GM18909 (cell line): ENCODE results near the gene TEX28.
"Not testable (repeated sequence)": the region's sequence is repeated elsewhere in the genome, so short reads cannot be mapped to it uniquely, and the experiment has no call there.

Experiments used
- ATAC-seq: cut with Tn5 transposase; IDR thresholded peaks from one replicate; pipeline ENCODE4 v1.9.1; 2021; ENCODE audit warnings: mild to moderate bottlenecking; ENCODE audit not compliant: unreplicated experiment, poor library complexity

TEX28 gene

GRCh38 chrX:154248076-154248475, 46.8 kb downstream of the TEX28 start:
- ATAC-seq = not testable (repeated sequence)

- ATAC-seq = not testable (repeated sequence)
Observed at GRCh38 chrX:154247377-154248045, 47.4 kb downstream of the TEX28 start.

GRCh38 chrX:154239982-154240503, 54.9 kb downstream of the TEX28 start:
- not testable (repeated sequence) for ATAC-seq

GRCh38 chrX:154238939-154239559, 55.9 kb downstream of the TEX28 start:
- ATAC-seq = not testable (repeated sequence)

DNA sequence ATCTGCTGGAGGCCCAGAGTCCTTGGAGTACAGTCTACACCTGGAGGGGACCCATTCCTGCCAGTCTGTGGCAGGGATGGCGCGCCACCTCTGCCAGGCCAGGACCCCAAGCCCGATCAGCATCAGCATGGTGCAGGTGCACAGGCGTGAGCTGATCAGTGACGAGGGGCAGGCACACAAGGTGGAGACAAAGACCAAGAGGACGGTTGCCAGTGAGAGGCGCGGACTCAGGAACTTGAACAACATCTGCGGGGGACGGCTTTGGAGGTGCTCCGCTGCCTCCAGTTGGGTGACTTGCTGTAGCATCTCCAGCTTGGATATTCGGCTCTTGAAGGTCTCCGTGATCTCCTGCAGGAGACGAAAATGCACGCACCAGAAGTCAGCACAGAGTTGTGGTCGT, 61.3 kb downstream of the TEX28 start:
- ATAC-seq = not testable (repeated sequence)

DNA sequence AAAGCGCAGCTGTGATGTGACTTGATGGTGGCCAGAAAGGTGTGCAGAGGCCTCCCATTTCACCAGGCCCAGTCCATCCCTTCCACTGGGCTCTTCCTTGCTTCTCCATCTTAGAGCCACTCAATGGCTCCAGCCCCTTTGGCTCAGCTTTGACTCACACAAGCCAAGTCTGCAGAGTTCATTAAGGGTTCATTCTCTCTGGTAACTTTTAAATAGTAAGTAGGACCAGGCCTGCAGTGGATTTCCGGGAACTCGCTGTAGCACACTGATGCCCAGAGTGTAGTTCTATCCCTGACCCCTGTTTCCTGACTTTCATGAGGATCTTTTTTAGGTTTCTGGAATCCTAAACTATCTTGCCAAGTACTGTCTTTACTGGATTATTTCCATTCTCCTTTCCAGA, 63.5 kb downstream of the TEX28 start:
- not testable (repeated sequence) for ATAC-seq

GRCh38 chrX:154226706-154227105, 68.2 kb downstream of the TEX28 start:
- ATAC-seq = not testable (repeated sequence)

DNA sequence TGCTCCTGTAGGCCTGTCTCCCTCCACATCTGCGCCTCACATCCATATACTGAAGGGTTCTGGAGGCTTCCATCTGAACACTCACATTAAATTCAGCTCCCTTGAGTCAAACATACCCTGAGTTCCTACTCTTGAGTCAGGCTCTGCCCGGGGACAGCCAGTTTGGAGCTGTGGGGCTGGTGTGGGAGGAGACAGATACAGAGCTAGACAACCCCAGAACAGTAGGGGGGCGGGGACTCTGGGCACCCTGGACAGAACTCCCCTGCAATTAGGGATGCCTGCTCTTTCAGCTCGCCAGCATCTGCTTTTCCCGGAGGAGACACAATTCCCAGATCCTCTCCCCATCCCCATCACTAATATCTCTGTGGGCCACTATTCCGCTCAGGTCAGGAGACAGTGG, 69.6 kb downstream of the TEX28 start:
- not testable (repeated sequence) for ATAC-seq
